ENCODE results near the gene TPM2. TPM values are rescaled to one million over a fixed set of nuclear protein-coding genes. Genes with fewer than 3 reads are reported as not detected.

TPM2 gene
- total RNA-seq, 5 donors from 2014 or later (not counting 1 experiment from before 2014, with no cell fraction given): 21.4 to 66.0 (median 57.5) TPM

DNA sequence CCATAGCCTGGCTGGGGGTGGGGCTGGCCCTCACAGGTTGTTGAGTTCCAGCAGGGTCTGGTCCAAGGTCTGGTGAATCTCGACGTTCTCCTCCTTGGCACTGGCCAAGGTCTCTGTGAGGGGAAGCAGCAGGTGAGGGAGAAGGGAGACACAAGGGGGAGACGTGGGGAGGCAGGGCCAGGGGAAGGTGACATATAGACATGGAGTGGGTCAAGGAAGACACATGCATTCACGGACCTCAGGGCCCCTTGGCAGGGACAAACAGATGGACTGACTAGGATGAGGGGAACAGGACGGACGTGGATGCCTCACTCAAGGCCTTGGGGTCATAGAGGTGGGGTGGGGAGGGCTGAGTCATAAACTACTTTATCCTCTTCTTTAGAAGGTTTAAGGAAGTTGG lies 7.7 kb downstream of the TPM2 start:
- H3K36me3 Mint-ChIP-seq: peaks cover 3% of the 10 kb centered on the region
- Histone ChIP-seq H3K27ac (ENCODE audit: low read length) (no peak overlapping the region), H3K4me1 (ENCODE audit: control insufficient read depth in 1 of 2, extremely low read depth in 1 of 2, insufficient read depth in 2 of 2, low read length in 2 of 2) (no peaks in the 10 kb centered on the region), H3K36me3 (ENCODE audit: control insufficient read depth in 2 of 2, extremely low read depth in 1 of 2, insufficient read depth in 1 of 2, low read length in 1 of 2) (no peaks in the 10 kb centered on the region), H3K27me3 (replicated peaks in 1 of 2; ENCODE audit: control insufficient read depth in 2 of 2, extremely low read depth in 1 of 2, insufficient read depth in 2 of 2, low read length in 1 of 2) (peaks cover 0 to 7% of the 10 kb centered on the region in 2 experiments), H3K4me3 (ENCODE audit: control insufficient read depth in 1 of 2, extremely low read depth in 1 of 2, low read length in 1 of 2) (no peak overlapping the region), H3K9me3 (no peaks in the 10 kb centered on the region)
- ATAC-seq (replicated peaks in 1 of 4) (no peak), DNase-seq (no peak)
- WGBS (ENCODE audit: insufficient coverage): 88% methylated on average over 4 of the region's 6 CpGs
- no peaks in the 10 kb centered on the region for H3K27me3 Mint-ChIP-seq
- H3K9me3 Mint-ChIP-seq: no peaks in the 10 kb centered on the region
- POLR2A ChIA-PET: no interaction called here
- CTCF ChIA-PET: no interaction called here
- no peak overlapping the region for H3K4me3 Mint-ChIP-seq
- H3K27ac Mint-ChIP-seq: no peak overlapping the region
- peaks cover 0 to under 1% (median under 1%) of the 10 kb centered on the region in 3 donors for H3K4me1 Mint-ChIP-seq

DNA sequence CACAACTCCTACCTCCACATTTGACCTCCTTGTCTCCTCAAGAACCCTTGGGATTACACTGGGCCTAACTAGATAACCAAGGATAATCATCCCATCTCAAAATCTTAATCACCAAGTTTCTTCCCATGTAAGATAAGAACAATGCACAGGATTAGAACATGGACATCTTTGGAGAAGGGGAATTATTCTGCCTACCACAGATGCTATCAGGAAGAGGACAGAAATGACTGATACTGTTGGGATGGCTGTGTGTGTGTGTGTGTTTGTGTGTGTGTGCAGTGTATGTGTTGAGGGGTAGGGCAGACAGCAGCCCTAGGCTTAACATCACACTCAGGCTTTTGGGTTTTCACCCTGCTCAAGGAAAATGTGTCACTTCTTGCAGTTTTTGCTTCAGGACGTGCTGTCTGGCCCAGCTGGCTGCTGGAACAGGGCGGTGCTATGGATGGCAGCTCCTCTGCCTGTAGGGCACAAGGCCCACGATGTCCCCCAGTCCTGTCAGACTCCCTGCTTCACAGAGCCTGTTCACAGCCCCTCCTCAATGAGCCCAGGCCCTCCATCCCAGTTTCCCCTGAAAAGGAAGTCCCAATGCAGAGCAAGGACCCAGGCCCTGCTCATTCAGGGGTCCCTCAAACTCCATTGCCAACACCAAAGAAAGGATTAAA lies 8.3 kb downstream of the TPM2 start:
- no peak overlapping the region for H3K27ac Mint-ChIP-seq
- no peak overlapping the region for H3K4me3 Mint-ChIP-seq
- ATAC-seq (replicated peaks in 1 of 4) (no peak), DNase-seq (no peak)
- H3K4me1 Mint-ChIP-seq: peaks cover 2 to 4% (median 3%) of the 10 kb centered on the region in 3 donors
- CTCF ChIA-PET: interaction anchor here in 1 of 2 donors (0.5 kb wide), 1 partner anchor 420 kb away, joined by 5 read pairs; no protein-coding TSS in a partner anchor
- POLR2A ChIA-PET: no interaction called here
- 87% methylated on average over 3 of the region's 3 CpGs for WGBS (ENCODE audit: insufficient coverage)
- no peaks in the 10 kb centered on the region for H3K9me3 ChIP-seq
- no peaks in the 10 kb centered on the region for H3K9me3 Mint-ChIP-seq
- peaks cover 0 to 7% of the 10 kb centered on the region in 2 experiments for H3K27me3 ChIP-seq (replicated peaks in 1 of 2; ENCODE audit: control insufficient read depth in 2 of 2, extremely low read depth in 1 of 2, insufficient read depth in 2 of 2, low read length in 1 of 2)
- H3K36me3 Mint-ChIP-seq: peaks cover 3% of the 10 kb centered on the region
- no peak overlapping the region for H3K27ac ChIP-seq (ENCODE audit: low read length)
- H3K4me3 ChIP-seq (ENCODE audit: control insufficient read depth in 1 of 2, extremely low read depth in 1 of 2, low read length in 1 of 2): no peak overlapping the region
- peaks cover 0 to under 1% of the 10 kb centered on the region in 2 experiments for H3K4me1 ChIP-seq (ENCODE audit: control insufficient read depth in 1 of 2, extremely low read depth in 1 of 2, insufficient read depth in 2 of 2, low read length in 2 of 2)
- H3K27me3 Mint-ChIP-seq: peaks cover under 1 to 1% of the 10 kb centered on the region in 2 donors
- H3K36me3 ChIP-seq (ENCODE audit: control insufficient read depth in 2 of 2, extremely low read depth in 1 of 2, insufficient read depth in 1 of 2, low read length in 1 of 2): no peaks in the 10 kb centered on the region

DNA sequence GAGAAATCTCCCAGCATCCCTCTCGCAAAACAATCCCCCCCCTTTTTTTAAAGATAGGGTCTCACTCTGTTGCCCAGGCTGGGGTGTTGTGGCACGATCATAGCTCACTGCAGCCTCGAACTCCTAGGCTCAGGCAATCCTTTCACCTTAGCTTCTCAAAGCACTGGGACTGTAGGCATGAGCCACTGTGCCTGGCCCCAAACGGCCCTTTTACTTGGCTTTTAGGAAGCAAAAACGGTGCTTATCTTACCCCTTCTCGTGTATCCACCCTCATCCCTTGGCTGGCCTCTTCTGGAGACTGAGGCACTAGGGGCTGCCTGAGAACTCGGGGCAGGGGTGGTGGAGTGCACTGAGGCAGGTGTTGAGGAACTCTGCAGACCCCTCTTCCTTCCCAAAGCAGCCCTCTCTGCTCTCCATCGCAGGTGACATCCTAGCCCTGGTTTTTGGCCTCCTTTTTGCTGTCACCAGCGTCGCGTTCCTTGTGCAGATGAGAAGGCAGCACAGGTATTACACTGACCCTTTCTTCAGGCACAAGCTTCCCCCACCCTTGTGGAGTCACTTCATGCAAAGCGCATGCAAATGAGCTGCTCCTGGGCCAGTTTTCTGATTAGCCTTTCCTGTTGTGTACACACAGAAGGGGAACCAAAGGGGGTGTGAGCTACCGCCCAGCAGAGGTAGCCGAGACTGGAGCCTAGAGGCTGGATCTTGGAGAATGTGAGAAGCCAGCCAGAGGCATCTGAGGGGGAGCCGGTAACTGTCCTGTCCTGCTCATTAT lies 9.2 kb downstream of the TPM2 start:
- H3K27ac Mint-ChIP-seq: no peak overlapping the region
- 77% methylated on average over 9 of the region's 15 CpGs for WGBS (ENCODE audit: insufficient coverage)

DNA sequence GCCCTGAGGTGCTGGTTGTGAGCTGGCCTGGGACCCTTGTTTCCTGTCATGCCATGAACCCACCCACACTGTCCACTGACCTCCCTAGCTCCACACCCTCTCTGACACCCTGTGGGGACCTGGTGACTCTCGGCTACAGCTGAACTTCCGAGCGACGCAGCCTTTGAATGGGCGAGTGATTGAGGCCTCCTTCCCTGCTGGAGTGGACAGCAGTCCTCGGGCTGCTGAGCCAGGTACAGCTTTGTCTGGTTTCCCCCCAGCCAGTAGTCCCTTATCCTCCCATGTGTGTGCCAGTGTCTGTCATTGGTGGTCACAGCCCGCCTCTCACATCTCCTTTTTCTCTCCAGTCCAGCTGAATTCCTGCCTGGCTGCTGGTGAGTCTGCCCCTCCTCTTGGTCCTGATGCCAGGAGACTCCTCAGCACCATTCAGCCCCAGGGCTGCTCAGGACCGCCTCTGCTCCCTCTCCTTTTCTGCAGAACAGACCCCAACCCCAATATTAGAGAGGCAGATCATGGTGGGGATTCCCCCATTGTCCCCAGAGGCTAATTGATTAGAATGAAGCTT lies 9.9 kb downstream of the TPM2 start:
- Histone ChIP-seq H3K36me3 (ENCODE audit: control insufficient read depth in 2 of 2, extremely low read depth in 1 of 2, insufficient read depth in 1 of 2, low read length in 1 of 2) (no peaks in the 10 kb centered on the region), H3K27me3 (replicated peaks in 1 of 2; ENCODE audit: control insufficient read depth in 2 of 2, extremely low read depth in 1 of 2, insufficient read depth in 2 of 2, low read length in 1 of 2) (peaks cover 0 to 23% of the 10 kb centered on the region in 2 experiments), H3K27ac (ENCODE audit: low read length) (no peak overlapping the region), H3K9me3 (no peaks in the 10 kb centered on the region), H3K4me1 (ENCODE audit: control insufficient read depth in 1 of 2, extremely low read depth in 1 of 2, insufficient read depth in 2 of 2, low read length in 2 of 2) (peaks cover 2 to 16% of the 10 kb centered on the region in 2 experiments), H3K4me3 (ENCODE audit: control insufficient read depth in 1 of 2, extremely low read depth in 1 of 2, low read length in 1 of 2) (no peak overlapping the region)
- Mint-ChIP-seq H3K9me3 (no peaks in the 10 kb centered on the region), H3K4me1 (peaks cover 6 to 12% (median 12%) of the 10 kb centered on the region in 3 donors), H3K27me3 (peaks cover 3 to 4% of the 10 kb centered on the region in 2 donors), H3K36me3 (peaks cover 3% of the 10 kb centered on the region), H3K4me3 (no peak overlapping the region), H3K27ac (no peak overlapping the region)
- ChIA-PET POLR2A (interaction anchor here in 1 of 2 donors (0.5 kb wide), 1 partner anchor 1519 kb away, joined by 4 read pairs; no protein-coding TSS in a partner anchor), CTCF (interaction anchor here in 1 of 2 donors (1.1 kb wide), 1 partner anchor 32 kb away, joined by 6 read pairs; no protein-coding TSS in a partner anchor)
- WGBS (ENCODE audit: insufficient coverage): 95% methylated on average over 6 of the region's 8 CpGs
- no peak for ATAC-seq (replicated peaks in 1 of 4)
- no peak for DNase-seq

More for the DNA sequence above, 9.2 kb downstream of the TPM2 start:
- Histone ChIP-seq H3K4me3 (ENCODE audit: control insufficient read depth in 1 of 2, extremely low read depth in 1 of 2, low read length in 1 of 2) (no peak overlapping the region), H3K36me3 (ENCODE audit: control insufficient read depth in 2 of 2, extremely low read depth in 1 of 2, insufficient read depth in 1 of 2, low read length in 1 of 2) (no peaks in the 10 kb centered on the region), H3K27me3 (replicated peaks in 1 of 2; ENCODE audit: control insufficient read depth in 2 of 2, extremely low read depth in 1 of 2, insufficient read depth in 2 of 2, low read length in 1 of 2) (peaks cover 0 to 16% of the 10 kb centered on the region in 2 experiments), H3K9me3 (no peaks in the 10 kb centered on the region), H3K27ac (ENCODE audit: low read length) (no peak overlapping the region), H3K4me1 (ENCODE audit: control insufficient read depth in 1 of 2, extremely low read depth in 1 of 2, insufficient read depth in 2 of 2, low read length in 2 of 2) (peaks cover 2 to 10% of the 10 kb centered on the region in 2 experiments)
- Mint-ChIP-seq H3K4me1 (peaks cover 6 to 9% (median 8%) of the 10 kb centered on the region in 3 donors), H3K27me3 (peaks cover 3 to 4% of the 10 kb centered on the region in 2 donors), H3K36me3 (peaks cover 3% of the 10 kb centered on the region), H3K4me3 (no peak overlapping the region), H3K9me3 (no peaks in the 10 kb centered on the region)
- ATAC-seq (replicated peaks in 1 of 4) (no peak), DNase-seq (no peak)
- ChIA-PET CTCF (interaction anchor here in 1 of 2 donors (0.5 to 1.1 kb wide), 2 partner anchors 33 to 421 kb away, joined by 5 to 6 read pairs; no protein-coding TSS in a partner anchor), POLR2A (no interaction called here)

DNA sequence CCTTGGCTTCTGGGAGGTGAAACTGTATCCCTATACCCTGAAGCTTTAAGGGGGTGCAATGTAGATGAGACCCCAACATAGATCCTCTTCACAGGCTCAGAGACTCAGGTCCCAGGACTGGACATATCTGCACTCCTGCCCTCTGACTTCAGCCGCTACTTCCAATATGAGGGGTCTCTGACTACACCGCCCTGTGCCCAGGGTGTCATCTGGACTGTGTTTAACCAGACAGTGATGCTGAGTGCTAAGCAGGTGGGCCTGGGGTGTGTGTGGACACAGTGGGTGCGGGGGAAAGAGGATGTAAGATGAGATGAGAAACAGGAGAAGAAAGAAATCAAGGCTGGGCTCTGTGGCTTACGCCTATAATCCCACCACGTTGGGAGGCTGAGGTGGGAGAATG lies 10.6 kb downstream of the TPM2 start:
- H3K4me1 ChIP-seq (ENCODE audit: control insufficient read depth in 1 of 2, extremely low read depth in 1 of 2, insufficient read depth in 2 of 2, low read length in 2 of 2): peaks cover 2 to 16% of the 10 kb centered on the region in 2 experiments
- ChIA-PET CTCF (no interaction called here), POLR2A (interaction anchor here in 1 of 2 donors (0.6 kb wide), 1 partner anchor 133 kb away, joined by 3 read pairs; the partner anchor contains the start of gene SPAG8)
- H3K4me3 ChIP-seq (ENCODE audit: control insufficient read depth in 1 of 2, extremely low read depth in 1 of 2, low read length in 1 of 2): no peak overlapping the region
- peaks cover 3% of the 10 kb centered on the region for H3K36me3 Mint-ChIP-seq
- H3K27me3 ChIP-seq (replicated peaks in 1 of 2; ENCODE audit: control insufficient read depth in 2 of 2, extremely low read depth in 1 of 2, insufficient read depth in 2 of 2, low read length in 1 of 2): peaks cover 0 to 25% of the 10 kb centered on the region in 2 experiments
- no peak overlapping the region for H3K4me3 Mint-ChIP-seq
- peak overlapping the region in 1 of 2 donors; percentile 31 for H3K27ac Mint-ChIP-seq
- no peaks in the 10 kb centered on the region for H3K9me3 ChIP-seq
- H3K27me3 Mint-ChIP-seq: peaks cover 3 to 8% of the 10 kb centered on the region in 2 donors
- H3K9me3 Mint-ChIP-seq: no peaks in the 10 kb centered on the region
- H3K4me1 Mint-ChIP-seq: peaks cover 13 to 17% (median 15%) of the 10 kb centered on the region in 3 donors
- 94% methylated on average over 3 of the region's 5 CpGs for WGBS (ENCODE audit: insufficient coverage)
- H3K27ac ChIP-seq (ENCODE audit: low read length): no peak overlapping the region
- no peak for DNase-seq
- no peaks in the 10 kb centered on the region for H3K36me3 ChIP-seq (ENCODE audit: control insufficient read depth in 2 of 2, extremely low read depth in 1 of 2, insufficient read depth in 1 of 2, low read length in 1 of 2)
- no peak for ATAC-seq (replicated peaks in 1 of 4)
